ENCODE measurements around the gene ASIC3. TPM values are rescaled to one million over a fixed set of nuclear protein-coding genes. Genes with fewer than 3 reads are reported as not detected.

The ASIC3 gene
- total RNA-seq, 1 donor from 2014 or later = under 0.01 TPM

DNA sequence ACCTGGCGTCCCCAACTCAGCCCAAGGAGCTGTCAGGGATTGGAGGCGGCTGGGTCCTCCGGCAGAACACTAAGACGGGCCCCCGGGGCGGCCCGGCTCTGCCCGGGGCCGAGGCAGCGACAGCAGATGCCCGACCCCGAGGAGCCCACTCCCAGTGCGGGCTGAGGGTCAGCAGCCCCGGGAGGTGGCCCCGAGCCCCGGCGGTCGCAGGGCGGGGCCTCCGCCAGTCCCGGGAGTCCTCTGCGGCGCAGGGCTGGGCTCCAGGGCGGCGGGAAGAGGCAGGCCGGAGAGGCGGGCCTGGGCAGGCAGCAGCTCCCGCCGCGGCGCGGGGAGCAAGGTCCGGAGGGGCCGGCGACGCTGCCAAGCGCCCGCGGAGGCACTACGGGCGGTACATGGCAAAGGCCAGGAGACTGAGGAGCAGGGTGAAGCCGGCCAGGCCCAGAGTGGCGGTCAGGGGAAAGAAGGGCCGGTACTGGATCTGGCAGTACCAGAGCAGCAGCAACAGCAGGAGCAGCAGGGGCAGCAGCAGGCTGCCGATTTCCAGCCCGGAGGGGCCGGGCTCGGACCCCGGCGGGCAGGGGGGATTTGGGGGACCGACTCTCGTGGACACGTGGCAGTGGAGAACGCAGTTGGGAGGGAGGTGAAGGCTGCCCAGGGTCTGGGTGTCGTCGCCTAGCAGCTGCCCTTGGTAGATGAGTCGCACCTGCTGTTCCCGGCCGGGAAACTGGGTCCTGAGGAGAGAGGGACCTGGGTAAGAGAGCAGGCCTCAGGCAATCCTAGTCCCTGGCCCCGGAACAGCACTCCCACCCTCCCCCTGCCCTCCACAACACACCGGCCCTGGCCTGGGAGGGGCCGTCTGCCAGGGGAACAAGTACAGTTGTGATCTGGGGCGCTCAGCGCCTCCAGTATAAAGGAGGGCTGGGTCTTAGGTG is 33.1 kb downstream of the ASIC3 start:
- Histone ChIP-seq H3K4me3 (ENCODE audit: low read depth, low read length) (peak overlapping the region; percentile 92), H3K36me3 (ENCODE audit: control insufficient read depth, insufficient read depth, low read length) (peaks cover 9% of the 10 kb centered on the region), H3K27me3 (ENCODE audit: control insufficient read depth, insufficient read depth, low read length) (no peaks in the 10 kb centered on the region)
- no peak for FAIRE-seq
- TF ChIP-seq, protein P1, sequence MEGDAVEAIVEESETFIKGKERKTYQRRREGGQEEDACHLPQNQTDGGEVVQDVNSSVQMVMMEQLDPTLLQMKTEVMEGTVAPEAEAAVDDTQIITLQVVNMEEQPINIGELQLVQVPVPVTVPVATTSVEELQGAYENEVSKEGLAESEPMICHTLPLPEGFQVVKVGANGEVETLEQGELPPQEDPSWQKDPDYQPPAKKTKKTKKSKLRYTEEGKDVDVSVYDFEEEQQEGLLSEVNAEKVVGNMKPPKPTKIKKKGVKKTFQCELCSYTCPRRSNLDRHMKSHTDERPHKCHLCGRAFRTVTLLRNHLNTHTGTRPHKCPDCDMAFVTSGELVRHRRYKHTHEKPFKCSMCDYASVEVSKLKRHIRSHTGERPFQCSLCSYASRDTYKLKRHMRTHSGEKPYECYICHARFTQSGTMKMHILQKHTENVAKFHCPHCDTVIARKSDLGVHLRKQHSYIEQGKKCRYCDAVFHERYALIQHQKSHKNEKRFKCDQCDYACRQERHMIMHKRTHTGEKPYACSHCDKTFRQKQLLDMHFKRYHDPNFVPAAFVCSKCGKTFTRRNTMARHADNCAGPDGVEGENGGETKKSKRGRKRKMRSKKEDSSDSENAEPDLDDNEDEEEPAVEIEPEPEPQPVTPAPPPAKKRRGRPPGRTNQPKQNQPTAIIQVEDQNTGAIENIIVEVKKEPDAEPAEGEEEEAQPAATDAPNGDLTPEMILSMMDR (IDR thresholded peaks at IDR 0.05; ENCODE audit: insufficient read depth, low read length, severe bottlenecking) = no peak
- DNase-seq (ENCODE audit: low read depth) = no peak

DNA sequence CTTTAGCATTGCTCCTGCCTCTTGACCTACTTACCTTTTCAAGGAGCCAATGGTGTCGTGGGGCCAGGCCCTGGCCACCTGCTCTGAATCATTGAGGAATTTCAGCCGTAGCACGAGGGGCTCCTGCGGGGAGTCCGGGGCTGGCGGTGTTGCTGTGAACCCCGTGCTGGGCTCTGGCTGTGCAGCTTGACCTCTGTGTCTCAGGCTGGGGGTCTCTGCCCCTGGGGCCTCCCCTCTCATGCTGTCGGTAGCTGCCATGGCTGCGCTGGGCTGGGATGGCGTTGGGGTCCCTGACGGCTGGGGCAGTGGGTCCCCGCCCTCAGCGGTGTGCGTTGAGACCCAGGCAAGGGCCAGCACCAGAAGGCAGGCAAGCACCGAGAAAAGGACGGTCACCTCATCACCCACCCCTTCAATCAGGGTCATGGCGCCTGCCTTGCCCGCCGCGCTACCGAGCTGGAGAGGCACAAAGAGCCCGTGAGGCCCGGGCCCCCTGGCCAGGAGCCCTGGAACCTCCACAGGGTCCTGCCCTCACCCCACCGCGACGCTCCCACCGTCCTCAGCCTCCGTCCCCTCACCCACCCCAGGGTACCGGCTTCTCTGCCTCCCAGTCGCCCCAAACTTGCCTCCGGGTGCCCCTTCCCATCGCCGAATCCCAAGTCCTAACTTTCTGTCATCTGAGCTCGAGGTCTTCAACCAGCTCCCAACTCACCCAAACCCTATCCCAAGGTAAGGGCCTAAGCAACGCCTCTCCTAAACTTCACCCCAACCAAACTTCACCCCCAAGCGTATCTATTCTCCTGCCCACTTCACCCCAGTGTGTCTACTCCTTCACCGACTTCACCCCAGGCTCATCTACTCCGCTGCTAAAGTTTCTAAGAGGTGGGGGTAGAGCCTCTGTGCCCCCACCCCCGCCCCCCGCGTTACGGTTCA is 34.1 kb downstream of the ASIC3 start:
- DNase-seq (ENCODE audit: low read depth) (no peak), FAIRE-seq (no peak)
- H3K27me3 ChIP-seq (ENCODE audit: control insufficient read depth, insufficient read depth, low read length) = no peaks in the 10 kb centered on the region
- peaks cover 7% of the 10 kb centered on the region for H3K36me3 ChIP-seq (ENCODE audit: control insufficient read depth, insufficient read depth, low read length)
- H3K4me3 ChIP-seq (ENCODE audit: low read depth, low read length) = peak overlapping the region; percentile 72
- TF ChIP-seq, protein P1 (IDR thresholded peaks at IDR 0.05; ENCODE audit: insufficient read depth, low read length, severe bottlenecking) = no peak

DNA sequence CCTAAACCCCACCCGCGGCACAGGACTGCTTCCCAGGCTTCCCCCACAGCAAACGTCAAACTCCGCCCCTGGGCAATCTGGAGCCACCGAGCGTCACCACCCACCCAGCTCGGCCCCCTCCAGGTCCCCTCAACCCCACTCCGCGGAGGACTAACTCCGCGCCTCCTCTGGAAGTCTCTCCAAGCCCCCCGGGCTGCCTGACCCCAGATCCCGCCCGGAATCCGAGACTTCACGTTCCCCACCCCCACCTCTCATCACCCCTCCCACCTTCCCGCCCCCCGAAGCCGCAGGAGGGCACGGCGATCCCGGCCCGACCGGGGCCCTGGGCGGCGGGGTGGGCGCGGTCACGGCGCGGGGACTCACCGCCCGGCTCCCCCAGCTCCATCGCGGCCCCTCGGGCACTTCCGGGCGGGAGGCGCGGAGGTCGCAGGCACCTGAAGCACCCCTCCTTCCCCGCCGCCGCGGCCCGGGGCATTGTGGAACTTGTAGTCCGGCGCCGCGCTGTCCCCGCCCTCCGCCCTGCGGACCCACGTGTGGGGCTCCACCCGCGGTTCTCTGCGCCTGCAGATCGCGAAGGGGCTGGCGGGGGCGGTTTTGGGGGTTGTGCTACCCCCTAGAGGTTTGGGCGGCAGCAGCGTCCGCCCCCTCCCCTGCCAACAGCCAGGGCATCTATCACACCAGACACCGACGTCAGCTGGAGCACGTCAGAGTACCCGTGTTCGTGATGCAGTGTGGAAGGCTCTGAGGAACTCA is 34.9 kb downstream of the ASIC3 start, which contains the start of gene TMUB1:
Gene TMUB1, minus strand, starts transcription at position 423 of the 753 bp plus-strand sequence. CDS start 930 bp downstream, outside the sequence.
- H3K27me3 ChIP-seq (ENCODE audit: control insufficient read depth, insufficient read depth, low read length) = no peaks in the 10 kb centered on the region
- FAIRE-seq (no peak), DNase-seq (ENCODE audit: low read depth) (no peak)
- TF ChIP-seq, protein P1 (IDR thresholded peaks at IDR 0.05; ENCODE audit: insufficient read depth, low read length, severe bottlenecking) = no peak
- peaks cover 6% of the 10 kb centered on the region for H3K36me3 ChIP-seq (ENCODE audit: control insufficient read depth, insufficient read depth, low read length)
- peak within 1 kb of the TSS; percentile 72 for H3K4me3 ChIP-seq (ENCODE audit: low read depth, low read length)

DNA sequence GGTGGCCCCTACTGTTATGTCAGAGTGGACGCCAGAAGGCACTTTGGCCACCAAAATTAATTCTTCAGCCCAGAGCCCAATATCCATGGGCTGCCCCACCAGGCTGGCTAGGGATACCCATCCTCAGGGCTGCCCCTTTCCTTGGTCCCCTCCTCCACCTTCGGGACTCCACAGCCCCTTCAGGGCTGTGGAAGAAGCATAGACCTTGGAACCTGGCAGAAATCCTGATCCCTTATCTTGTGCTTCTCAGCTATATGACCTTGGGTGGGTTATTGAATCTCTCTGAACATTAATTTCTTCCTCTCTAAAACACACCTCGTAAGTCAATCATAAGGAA is 35.5 kb downstream of the ASIC3 start:
- Histone ChIP-seq H3K27me3 (ENCODE audit: control insufficient read depth, insufficient read depth, low read length) (no peaks in the 10 kb centered on the region), H3K4me3 (ENCODE audit: low read depth, low read length) (peak overlapping the region; percentile 72), H3K36me3 (ENCODE audit: control insufficient read depth, insufficient read depth, low read length) (peaks cover 5% of the 10 kb centered on the region)
- TF ChIP-seq, protein P1 (IDR thresholded peaks at IDR 0.05; ENCODE audit: insufficient read depth, low read length, severe bottlenecking) = no peak
- FAIRE-seq (no peak), DNase-seq (ENCODE audit: low read depth) (no peak)

DNA sequence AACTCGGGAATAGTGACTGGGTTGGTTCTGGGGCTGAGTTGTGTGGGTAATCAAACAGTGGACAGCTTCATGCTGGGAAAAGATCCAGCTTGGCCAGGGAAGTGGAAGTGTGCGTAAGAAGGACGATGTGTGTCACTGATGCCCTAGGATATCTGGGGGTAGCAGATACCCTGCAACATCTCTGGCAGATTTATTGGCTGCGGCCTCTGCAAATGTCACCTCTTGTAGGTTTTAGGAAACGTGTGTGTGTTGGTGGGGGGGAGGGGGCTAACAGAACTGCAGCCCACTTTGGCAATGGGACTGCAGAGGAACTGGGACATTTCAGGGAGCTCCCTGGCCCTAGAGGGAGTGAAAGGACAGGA is 37.0 kb downstream of the ASIC3 start:
- Histone ChIP-seq H3K36me3 (ENCODE audit: control insufficient read depth, insufficient read depth, low read length) (peaks cover 2% of the 10 kb centered on the region), H3K27me3 (ENCODE audit: control insufficient read depth, insufficient read depth, low read length) (no peaks in the 10 kb centered on the region), H3K4me3 (ENCODE audit: low read depth, low read length) (no peak overlapping the region)
- DNase-seq (ENCODE audit: low read depth) (no peak), FAIRE-seq (no peak)
- TF ChIP-seq, protein P1 (IDR thresholded peaks at IDR 0.05; ENCODE audit: insufficient read depth, low read length, severe bottlenecking) = no peak
